OCI-LY1 (cell line): ENCODE measurements around the gene CFH.

Experiments used
- H2AFZ ChIP-seq: fragments of 200-600 bp; sonication (generic), shearing (Covaris generic); 2 replicates; pipeline ENCODE4 v1.6.0; 2014; ENCODE audit warnings: antibody characterized with exemption, mild to moderate bottlenecking, low read length
- H3F3A ChIP-seq: fragments of 200-600 bp; sonication (generic), shearing (Covaris generic); 2 replicates; pipeline ENCODE4 v1.6.0; 2014; ENCODE audit warnings: mild to moderate bottlenecking, antibody characterized with exemption, low read length, moderate library complexity; ENCODE audit not compliant: insufficient read depth
- H3K27ac ChIP-seq: fragments of 200-600 bp; sonication (generic); 2 replicates; pipeline ENCODE4 v1.5.1; 2014; ENCODE audit warnings: low read length, mixed run types, mild to moderate bottlenecking, low read depth; ENCODE audit not compliant: poor library complexity, severe bottlenecking
- H3K27me3 ChIP-seq: fragments of 200-600 bp; sonication (generic); 2 replicates; pipeline ENCODE4 v1.6.0; 2014; ENCODE audit warnings: antibody characterized with exemption, mild to moderate bottlenecking, low read length, moderate library complexity; ENCODE audit not compliant: insufficient read depth
- H3K36me3 ChIP-seq: fragments of 200-600 bp; sonication (generic); 2 replicates; pipeline ENCODE4 v1.6.1; 2014; ENCODE audit warnings: mild to moderate bottlenecking, antibody characterized with exemption, low read length, moderate library complexity, mixed read lengths; ENCODE audit not compliant: insufficient read depth
- H3K4me1 ChIP-seq: fragments of 200-600 bp; sonication (generic); 2 replicates; pipeline ENCODE4 v1.5.1; 2014; ENCODE audit warnings: mild to moderate bottlenecking, low read length, moderate library complexity; ENCODE audit not compliant: insufficient read depth, severe bottlenecking
- H3K4me2 ChIP-seq: fragments of 200-600 bp; sonication (generic), shearing (Covaris generic); 2 replicates; pipeline ENCODE4 v1.6.1; 2014; ENCODE audit warnings: low read length
- H3K4me3 ChIP-seq: fragments of 200-600 bp; sonication (generic); 2 replicates; pipeline ENCODE4 v1.5.1; 2014; ENCODE audit warnings: low read length, low read depth, mild to moderate bottlenecking, mixed read lengths; ENCODE audit not compliant: poor library complexity, severe bottlenecking
- H3K79me2 ChIP-seq: fragments of 200-600 bp; shearing (Covaris generic); 2 replicates; pipeline ENCODE4 v1.6.1; 2016; ENCODE audit warnings: mixed run types, low read length, mixed read lengths; ENCODE audit not compliant: insufficient read depth
- H3K9ac ChIP-seq: fragments of 200-600 bp; sonication (generic), shearing (Covaris generic); 2 replicates; pipeline ENCODE4 v1.6.1; 2014; ENCODE audit warnings: mild to moderate bottlenecking, low read length, mixed read lengths
- H3K9me2 ChIP-seq: fragments of 200-600 bp; sonication (generic), shearing (Covaris generic); 2 replicates; pipeline ENCODE4 v1.6.1; 2014; ENCODE audit warnings: low read depth, mild to moderate bottlenecking, low read length, mixed read lengths
- H3K9me3 ChIP-seq: fragments of 200-600 bp; shearing (Covaris generic); 2 replicates; pipeline ENCODE4 v1.6.1; 2014; ENCODE audit warnings: low read length, mixed read lengths
- H4K20me1 ChIP-seq: fragments of 200-600 bp; sonication (generic), shearing (Covaris generic); 2 replicates; pipeline ENCODE4 v1.6.0; 2016; ENCODE audit warnings: mild to moderate bottlenecking, low read length; ENCODE audit not compliant: insufficient read depth
- CTCF ChIP-seq: fragments of 200-600 bp; sonication (generic), shearing (Covaris generic); IDR thresholded peaks from 2 replicates; pipeline ENCODE4 v1.5.1; 2017; ENCODE audit warnings: mild to moderate bottlenecking, antibody characterized with exemption, low read length, moderate library complexity, mixed read lengths
- EZH2 ChIP-seq: fragments of 200-600 bp; sonication (generic), shearing (Covaris generic); IDR thresholded peaks from 2 replicates; pipeline ENCODE4 v1.8.0; 2017; ENCODE audit warnings: borderline replicate concordance, mixed run types, mild to moderate bottlenecking, antibody characterized with exemption, low read length, moderate library complexity, mixed read lengths

The CFH gene

GRCh38 chr1:196608390-196609369, 43.2 kb upstream of the CFH start, which contains the start of gene KCNT2:
Gene KCNT2 (minus strand): TSS chr1:196608440. CDS start chr1:196608309, 131 bp downstream.
- Histone ChIP-seq H3K4me3 (no peak within 1 kb of the TSS), H3K27ac (no peak within 1 kb of the TSS), H3K4me2 (no peak within 1 kb of the TSS)

GRCh38 chr1:196609370-196609737, 42.5 kb upstream of the CFH start:
- no peak overlapping the region for H3K4me3 ChIP-seq
- H3K4me2 ChIP-seq: no peak overlapping the region
- H3K9me3 ChIP-seq: no peaks in the 10 kb centered on the region

More at GRCh38 chr1:196608390-196609369, 43.2 kb upstream of the CFH start, which contains the start of gene KCNT2:
- no peaks in the 10 kb centered on the region for H3K27me3 ChIP-seq
- H3K36me3 ChIP-seq: no peaks in the 10 kb centered on the region
- H3K9me2 ChIP-seq: no peaks in the 10 kb centered on the region
- no peaks in the 10 kb centered on the region for H3K4me1 ChIP-seq
- H3F3A ChIP-seq: no peaks in the 10 kb centered on the region
- H3K9me3 ChIP-seq: no peaks in the 10 kb centered on the region
- H3K79me2 ChIP-seq: no peaks in the 10 kb centered on the region
- H2AFZ ChIP-seq: no peak within 1 kb of the TSS
- TF ChIP-seq EZH2: no peak
- TF ChIP-seq CTCF: no peak
- H4K20me1 ChIP-seq: no peaks in the 10 kb centered on the region
- H3K9ac ChIP-seq: no peak within 1 kb of the TSS

GRCh38 chr1:196611873-196612272, 40.0 kb upstream of the CFH start:
- Histone ChIP-seq H2AFZ (no peak overlapping the region), H3K4me1 (no peaks in the 10 kb centered on the region), H3K4me2 (no peak overlapping the region), H3K27me3 (no peaks in the 10 kb centered on the region), H3K27ac (no peak overlapping the region), H3F3A (no peaks in the 10 kb centered on the region), H3K36me3 (no peaks in the 10 kb centered on the region), H3K4me3 (no peak overlapping the region), H3K79me2 (no peaks in the 10 kb centered on the region), H4K20me1 (no peaks in the 10 kb centered on the region), H3K9me2 (no peaks in the 10 kb centered on the region), H3K9ac (no peak overlapping the region), H3K9me3 (no peaks in the 10 kb centered on the region)
- TF ChIP-seq EZH2 (no peak), CTCF (no peak)

More at GRCh38 chr1:196609370-196609737, 42.5 kb upstream of the CFH start:
- Histone ChIP-seq H3K79me2 (no peaks in the 10 kb centered on the region), H3K9ac (no peak overlapping the region), H3K27ac (no peak overlapping the region), H3F3A (no peaks in the 10 kb centered on the region), H4K20me1 (no peaks in the 10 kb centered on the region), H3K36me3 (no peaks in the 10 kb centered on the region), H3K27me3 (no peaks in the 10 kb centered on the region), H2AFZ (no peak overlapping the region), H3K4me1 (no peaks in the 10 kb centered on the region), H3K9me2 (no peaks in the 10 kb centered on the region)
- TF ChIP-seq EZH2 (no peak), CTCF (no peak)
